Stimulated activated CD8-positive, alpha-beta memory T cell treated with anti-CD3 and anti-CD28 coated beads, Interleukin-15, amount 100 ng/mL, for 24 hours (primary cell): Measurements from ENCODE around the gene YEATS2.

Experiments used
- DNase-seq: peaks from one replicate; pipeline ENCODE4 v3.0.0-alpha.2; 2020; ENCODE audit warnings: low read depth

YEATS2 gene

GRCh38 chr3:183837390-183837789 is 139.8 kb downstream of the YEATS2 start:
- DNase-seq: no peak

- DNase-seq: no peak
These were observed 140.3 kb downstream of the YEATS2 start for GRCh38 chr3:183837894-183838293.

DNA sequence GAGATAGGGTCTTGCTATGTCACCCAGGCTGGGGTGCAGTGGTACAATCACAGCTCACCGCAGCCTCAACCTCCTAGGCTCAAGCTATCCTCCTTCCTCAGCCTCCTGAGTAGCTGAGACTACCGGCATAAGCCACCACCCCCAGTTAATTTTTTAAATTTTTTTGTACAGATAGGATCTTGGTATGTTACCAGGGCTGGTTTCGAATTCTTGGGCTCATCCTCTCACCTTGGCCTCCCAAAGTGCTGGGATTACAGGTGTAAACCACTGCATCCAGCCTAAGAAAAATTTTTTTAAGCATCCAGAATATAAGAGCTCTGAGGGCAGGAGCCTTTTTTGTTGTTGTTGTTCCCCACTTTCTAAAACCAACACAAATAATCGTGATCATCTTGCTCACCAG is 142.2 kb downstream of the YEATS2 start:
- DNase-seq: no peak

DNA sequence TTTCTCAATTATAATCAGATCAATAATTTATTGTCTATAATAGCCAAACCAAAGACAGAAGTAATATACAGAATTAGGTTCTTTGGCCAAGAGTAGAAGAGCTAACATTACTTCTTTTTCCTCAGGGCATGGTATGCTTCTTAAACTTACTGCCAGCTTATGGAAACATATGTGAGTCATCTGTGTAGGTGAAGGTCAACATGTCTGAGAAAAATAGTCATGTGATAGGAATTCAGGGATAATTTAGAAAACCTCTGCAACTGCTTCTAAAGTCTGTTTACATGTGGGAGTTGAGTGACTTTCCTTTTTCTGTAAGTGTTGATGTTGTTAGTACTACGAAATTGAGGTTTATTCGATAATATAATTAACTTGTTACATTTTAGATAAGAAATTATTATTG is 147.0 kb downstream of the YEATS2 start:
- no peak for DNase-seq

- no peak for DNase-seq
These were observed 147.5 kb downstream of the YEATS2 start for GRCh38 chr3:183845090-183845489.

DNA sequence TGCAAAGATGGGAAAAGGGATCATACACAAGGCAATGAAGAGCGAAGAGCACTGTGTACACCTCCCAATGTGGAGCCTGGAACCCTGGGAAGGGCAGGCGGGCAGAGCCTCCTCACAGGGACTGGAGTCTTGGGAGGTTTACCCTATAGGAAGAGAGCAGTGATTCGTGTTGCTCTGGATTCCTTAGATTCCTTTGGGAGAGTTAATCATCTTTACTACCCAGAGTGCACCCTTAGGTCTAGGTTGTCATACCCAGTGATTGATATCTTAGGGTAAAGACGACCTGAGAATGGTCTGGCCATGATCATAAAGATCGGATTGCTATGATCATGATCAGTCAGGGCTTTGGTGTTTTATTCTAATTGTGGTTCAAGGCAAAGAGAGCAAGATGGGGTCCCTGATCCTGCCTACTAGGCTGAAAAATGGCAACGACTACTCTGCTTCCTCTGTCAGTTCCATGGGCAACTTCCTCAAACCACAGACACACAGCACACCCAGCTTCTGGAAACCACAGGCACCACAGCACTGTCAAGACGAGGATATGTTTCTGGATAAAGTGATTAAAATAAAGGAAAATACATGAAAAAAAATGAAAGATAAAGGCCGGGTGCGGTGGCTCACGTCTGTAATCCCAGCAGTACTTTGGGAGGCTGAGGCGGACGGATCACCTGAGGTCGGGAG is 148.2 kb downstream of the YEATS2 start:
- no peak for DNase-seq

DNA sequence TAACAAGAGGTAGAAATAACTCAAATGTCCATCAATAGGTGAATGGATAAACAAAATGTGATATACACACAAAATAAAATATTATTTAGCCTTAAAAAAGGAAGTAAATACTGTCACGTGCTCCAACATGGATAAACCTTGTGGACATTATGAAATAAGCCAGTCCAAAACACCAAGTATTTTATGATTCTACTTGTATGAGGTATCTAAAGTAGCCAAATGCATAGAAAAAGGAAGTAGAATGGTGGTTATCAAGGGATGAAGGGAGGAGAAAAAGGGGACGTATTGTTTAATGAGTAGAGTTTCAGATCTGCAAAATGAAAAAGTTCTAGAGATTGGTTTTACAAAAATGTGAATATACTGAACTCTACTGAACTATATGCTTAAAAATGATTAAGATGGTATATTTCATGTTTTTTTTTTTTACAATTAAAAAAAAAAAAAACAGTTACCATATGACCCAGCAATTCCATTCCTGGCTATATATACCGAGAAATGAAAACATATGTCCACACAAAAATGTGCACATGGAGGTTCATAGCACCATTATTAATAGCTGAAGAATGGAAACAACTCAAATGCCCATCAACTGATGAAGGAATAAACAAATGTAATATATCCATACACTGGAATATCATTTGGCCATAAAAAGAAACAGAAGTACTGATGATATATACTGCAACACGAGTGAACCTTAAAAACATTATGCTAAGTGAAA is 156.9 kb downstream of the YEATS2 start:
- DNase-seq: no peak

DNA sequence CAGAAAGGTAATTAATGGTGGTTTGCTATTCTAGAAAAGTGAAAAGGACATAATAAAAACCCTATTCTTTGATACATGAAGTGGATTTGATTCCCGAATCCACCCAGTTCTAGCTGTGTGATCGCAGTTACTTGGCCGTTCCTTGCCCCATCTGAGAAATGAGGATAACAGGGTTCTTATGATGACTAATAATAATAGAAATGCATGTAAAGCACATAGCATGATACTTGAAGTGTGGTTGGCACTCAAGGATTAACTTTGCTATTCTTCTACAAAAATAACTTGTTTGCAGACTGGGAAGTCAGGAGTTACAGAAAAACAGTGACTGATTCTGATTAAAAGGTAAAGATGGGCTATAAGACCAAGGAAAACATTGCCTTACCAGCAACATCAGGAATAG is 160.3 kb downstream of the YEATS2 start:
- no peak for DNase-seq
